Nephron (organoid): ENCODE data around the gene ARHGAP18.

Experiments used
- H3K27ac Mint-ChIP-seq, 3 experiments: 2 replicates each; pipeline ENCODE4 v1.8.0; 2020; ENCODE audit warnings: mixed read lengths in 3 of 3, mild to moderate bottlenecking in 2 of 3, moderate library complexity in 1 of 3
- H3K27me3 Mint-ChIP-seq: 2 replicates; pipeline ENCODE4 v1.8.0; 2021; ENCODE audit warnings: low read depth, mild to moderate bottlenecking, moderate library complexity, mixed read lengths
- H3K36me3 Mint-ChIP-seq: 2 replicates; pipeline ENCODE4 v1.8.0; 2020; ENCODE audit warnings: low read depth, mixed read lengths
- H3K4me1 Mint-ChIP-seq: 2 replicates; pipeline ENCODE4 v1.8.0; 2020; ENCODE audit warnings: mixed read lengths
- H3K4me3 Mint-ChIP-seq, 3 experiments: 2 replicates each; pipeline ENCODE4 v1.8.0; 2020; ENCODE audit warnings: mild to moderate bottlenecking in 3 of 3, mixed read lengths in 3 of 3, moderate library complexity in 2 of 3
- H3K9me3 Mint-ChIP-seq: 2 replicates; pipeline ENCODE4 v1.8.0; 2020; ENCODE audit warnings: mixed read lengths
- TF ChIP-seq, protein P1 (sequence below), 3 experiments: fragments of 200-600 bp; sonication (generic); IDR thresholded peaks; one replicate each; pipeline ENCODE4 v1.5.0; 2021; ENCODE audit warnings: antibody characterized with exemption in 3 of 3; ENCODE audit not compliant: unreplicated experiment in 3 of 3

ARHGAP18 gene

GRCh38 chr6:129614464-129614863, 95.5 kb downstream of the ARHGAP18 start:
- no peak overlapping the region for H3K4me3 Mint-ChIP-seq
- no peak overlapping the region for H3K27ac Mint-ChIP-seq
- no peaks in the 10 kb centered on the region for H3K27me3 Mint-ChIP-seq
- TF ChIP-seq, protein P1, sequence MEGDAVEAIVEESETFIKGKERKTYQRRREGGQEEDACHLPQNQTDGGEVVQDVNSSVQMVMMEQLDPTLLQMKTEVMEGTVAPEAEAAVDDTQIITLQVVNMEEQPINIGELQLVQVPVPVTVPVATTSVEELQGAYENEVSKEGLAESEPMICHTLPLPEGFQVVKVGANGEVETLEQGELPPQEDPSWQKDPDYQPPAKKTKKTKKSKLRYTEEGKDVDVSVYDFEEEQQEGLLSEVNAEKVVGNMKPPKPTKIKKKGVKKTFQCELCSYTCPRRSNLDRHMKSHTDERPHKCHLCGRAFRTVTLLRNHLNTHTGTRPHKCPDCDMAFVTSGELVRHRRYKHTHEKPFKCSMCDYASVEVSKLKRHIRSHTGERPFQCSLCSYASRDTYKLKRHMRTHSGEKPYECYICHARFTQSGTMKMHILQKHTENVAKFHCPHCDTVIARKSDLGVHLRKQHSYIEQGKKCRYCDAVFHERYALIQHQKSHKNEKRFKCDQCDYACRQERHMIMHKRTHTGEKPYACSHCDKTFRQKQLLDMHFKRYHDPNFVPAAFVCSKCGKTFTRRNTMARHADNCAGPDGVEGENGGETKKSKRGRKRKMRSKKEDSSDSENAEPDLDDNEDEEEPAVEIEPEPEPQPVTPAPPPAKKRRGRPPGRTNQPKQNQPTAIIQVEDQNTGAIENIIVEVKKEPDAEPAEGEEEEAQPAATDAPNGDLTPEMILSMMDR (IDR thresholded peaks at IDR 0.05; ENCODE audit: unreplicated experiment in 3 of 3) = no peak
- H3K4me1 Mint-ChIP-seq = peaks cover 20% of the 10 kb centered on the region
- H3K9me3 Mint-ChIP-seq = peaks cover 3% of the 10 kb centered on the region
- H3K36me3 Mint-ChIP-seq = peaks cover 18% of the 10 kb centered on the region

- H3K27ac Mint-ChIP-seq = peak overlapping the region; percentile 49 to 58 (median 54)
- H3K4me3 Mint-ChIP-seq = no peak overlapping the region
- no peaks in the 10 kb centered on the region for H3K9me3 Mint-ChIP-seq
- TF ChIP-seq, protein P1 (IDR thresholded peaks at IDR 0.05; ENCODE audit: unreplicated experiment in 3 of 3) = no peak
- H3K27me3 Mint-ChIP-seq = no peaks in the 10 kb centered on the region
- H3K4me1 Mint-ChIP-seq = peaks cover 39% of the 10 kb centered on the region
- peaks cover 14% of the 10 kb centered on the region for H3K36me3 Mint-ChIP-seq
Observed at GRCh38 chr6:129612440-129612839, 97.5 kb downstream of the ARHGAP18 start.

GRCh38 chr6:129609635-129610034, 100.3 kb downstream of the ARHGAP18 start:
- Mint-ChIP-seq H3K4me1 (peaks cover 51% of the 10 kb centered on the region), H3K4me3 (peak overlapping the region in 1 of 3 experiments; percentile 31), H3K27ac (peak overlapping the region; percentile 89 to 95 (median 93)), H3K36me3 (peaks cover 14% of the 10 kb centered on the region), H3K9me3 (no peaks in the 10 kb centered on the region), H3K27me3 (no peaks in the 10 kb centered on the region)
- TF ChIP-seq, protein P1 (IDR thresholded peaks at IDR 0.05; ENCODE audit: unreplicated experiment in 3 of 3) = no peak

- Mint-ChIP-seq H3K27ac (peak overlapping the region; percentile 89 to 95 (median 93)), H3K36me3 (peaks cover 14% of the 10 kb centered on the region), H3K9me3 (no peaks in the 10 kb centered on the region), H3K4me1 (peaks cover 54% of the 10 kb centered on the region), H3K4me3 (peak overlapping the region in 1 of 3 experiments; percentile 31), H3K27me3 (no peaks in the 10 kb centered on the region)
- TF ChIP-seq, protein P1 (IDR thresholded peaks at IDR 0.05; ENCODE audit: unreplicated experiment in 3 of 3) = no peak
Observed at GRCh38 chr6:129608886-129609537, 101.0 kb downstream of the ARHGAP18 start.

DNA sequence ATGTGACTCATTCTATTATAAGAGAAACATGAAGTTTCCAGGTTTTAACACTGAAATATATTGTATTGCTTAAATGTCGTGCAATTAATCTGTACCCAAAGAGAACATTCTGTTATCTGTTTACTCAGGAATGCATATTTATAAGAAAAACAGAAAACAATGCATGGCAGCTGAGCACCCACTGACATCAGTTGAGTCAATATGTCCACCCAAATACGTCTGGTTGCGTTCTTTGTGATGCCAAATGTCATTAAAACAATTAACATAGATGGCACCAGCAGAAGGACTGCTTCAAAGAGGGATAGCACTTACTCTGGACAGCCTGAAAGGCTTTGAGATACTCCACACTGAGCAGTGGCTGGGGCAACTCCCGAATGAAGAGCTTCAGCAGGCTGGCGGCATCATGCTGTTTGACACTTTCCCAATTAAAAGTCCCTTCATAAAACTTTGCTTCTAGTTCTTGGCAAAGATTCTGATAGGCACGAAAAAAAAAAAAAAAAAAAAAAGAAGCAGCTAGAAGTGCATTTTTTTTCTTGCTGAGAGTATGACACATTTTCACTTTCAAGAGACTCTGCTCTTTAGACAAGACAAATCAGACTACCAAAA, 102.3 kb downstream of the ARHGAP18 start:
- peak overlapping the region in 1 of 3 experiments; percentile 32 for H3K4me3 Mint-ChIP-seq
- H3K36me3 Mint-ChIP-seq = peaks cover 14% of the 10 kb centered on the region
- H3K4me1 Mint-ChIP-seq = peaks cover 54% of the 10 kb centered on the region
- H3K27ac Mint-ChIP-seq = peak overlapping the region; percentile 45 to 82 (median 46)
- H3K27me3 Mint-ChIP-seq = no peaks in the 10 kb centered on the region
- no peaks in the 10 kb centered on the region for H3K9me3 Mint-ChIP-seq
- TF ChIP-seq, protein P1 (IDR thresholded peaks at IDR 0.05; ENCODE audit: unreplicated experiment in 3 of 3) = no peak
